ENCODE measurements around the gene PDGFD. TPM values are rescaled to one million over a fixed set of nuclear protein-coding genes. Genes with fewer than 3 reads are reported as not detected.

Gene PDGFD
- 0.96 and 1.4 TPM in 2 replicates for polyA plus RNA-seq (2014; cell fraction: cytosol; rRNA removed)
- 0.63 and 0.69 TPM in 2 replicates for polyA plus RNA-seq (2014; cell fraction: nucleus; rRNA removed)

GRCh38 chr11:104164028-104164520 lies at the start of gene PDGFD:
Gene PDGFD (minus strand): TSS chr11:104164147.
- DNase-seq (ENCODE audit: low spot score), result peak; percentile 49

GRCh38 chr11:104206936-104207335 lies 43.0 kb upstream of the PDGFD start:
- DNase-seq (ENCODE audit: low spot score), result no peak

- no peak for DNase-seq (ENCODE audit: low spot score)
These were observed 41.9 kb upstream of the PDGFD start for GRCh38 chr11:104205838-104206237.

GRCh38 chr11:104200688-104201087 lies 36.7 kb upstream of the PDGFD start:
- DNase-seq (ENCODE audit: low spot score), result no peak

GRCh38 chr11:104199053-104199452 lies 35.1 kb upstream of the PDGFD start:
- DNase-seq (ENCODE audit: low spot score), result no peak

DNA sequence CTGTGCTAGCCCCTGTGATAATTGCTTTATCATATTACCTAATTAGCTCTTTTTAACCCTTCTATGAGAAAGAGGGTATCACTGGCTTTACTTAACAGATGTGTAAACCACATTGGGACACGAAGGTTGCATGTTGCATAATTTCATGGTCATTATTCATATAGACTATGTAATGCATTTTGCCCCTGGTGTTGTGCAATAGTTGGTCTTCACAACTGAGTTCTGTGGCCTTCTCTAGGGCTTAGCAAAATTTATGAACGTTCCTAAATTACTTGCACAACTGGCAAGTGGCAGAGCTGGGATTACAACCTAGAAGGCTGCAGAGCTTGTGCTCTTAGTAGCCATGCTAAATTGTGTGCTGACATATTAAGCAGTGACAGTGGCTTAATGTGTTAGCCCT lies 34.6 kb upstream of the PDGFD start:
- DNase-seq (ENCODE audit: low spot score), result peak; percentile 0

GRCh38 chr11:104191124-104191523 lies 27.2 kb upstream of the PDGFD start:
- no peak for DNase-seq (ENCODE audit: low spot score)

DNA sequence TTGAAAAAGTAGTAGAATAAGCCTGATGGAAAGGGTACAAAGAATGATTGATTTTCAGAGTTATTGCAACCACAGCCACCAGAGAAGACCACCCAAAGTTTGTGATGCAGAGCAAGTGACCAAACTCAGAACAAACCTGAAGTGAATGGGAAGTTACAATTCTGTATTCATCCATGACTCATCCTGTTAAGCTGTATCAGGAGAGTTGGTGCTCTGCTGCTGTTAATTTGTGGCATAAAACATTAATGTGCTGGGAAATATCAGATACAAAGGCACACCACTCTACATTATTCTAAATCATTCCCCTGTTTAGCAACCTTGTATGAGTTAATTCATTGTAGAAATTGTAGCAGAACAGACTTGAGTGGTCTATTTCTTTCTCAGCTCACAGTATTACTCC lies 19.6 kb upstream of the PDGFD start:
- no peak for DNase-seq (ENCODE audit: low spot score)

GRCh38 chr11:104175769-104176168 lies 11.8 kb upstream of the PDGFD start:
- no peak for DNase-seq (ENCODE audit: low spot score)

- DNase-seq (ENCODE audit: low spot score), result no peak
These were observed 5.1 kb upstream of the PDGFD start for GRCh38 chr11:104169091-104169490.

DNA sequence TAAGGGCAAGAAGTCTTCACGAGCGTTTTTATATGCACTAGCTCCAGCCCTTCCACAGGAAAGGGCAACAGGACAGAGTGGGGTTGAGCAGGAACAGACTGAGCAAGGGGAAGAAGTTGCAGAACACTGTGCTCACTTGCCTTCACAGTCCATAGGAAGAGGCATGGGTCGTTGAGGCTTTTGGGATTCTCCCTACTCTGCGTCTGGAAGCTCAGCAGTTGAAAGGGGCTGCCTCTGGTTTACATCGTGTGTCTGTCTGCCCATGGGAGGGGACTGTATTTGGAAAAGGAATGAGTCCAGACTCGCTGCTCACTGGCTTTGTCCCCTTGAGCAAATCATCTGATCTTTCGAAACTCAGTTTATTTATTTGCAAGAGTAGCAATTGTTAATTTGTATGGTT lies 1.1 kb upstream of the PDGFD start:
- no peak for DNase-seq (ENCODE audit: low spot score)

- no peak for DNase-seq (ENCODE audit: low spot score)
These were observed 583 bp downstream of the PDGFD start for GRCh38 chr11:104163100-104164027.

DNA sequence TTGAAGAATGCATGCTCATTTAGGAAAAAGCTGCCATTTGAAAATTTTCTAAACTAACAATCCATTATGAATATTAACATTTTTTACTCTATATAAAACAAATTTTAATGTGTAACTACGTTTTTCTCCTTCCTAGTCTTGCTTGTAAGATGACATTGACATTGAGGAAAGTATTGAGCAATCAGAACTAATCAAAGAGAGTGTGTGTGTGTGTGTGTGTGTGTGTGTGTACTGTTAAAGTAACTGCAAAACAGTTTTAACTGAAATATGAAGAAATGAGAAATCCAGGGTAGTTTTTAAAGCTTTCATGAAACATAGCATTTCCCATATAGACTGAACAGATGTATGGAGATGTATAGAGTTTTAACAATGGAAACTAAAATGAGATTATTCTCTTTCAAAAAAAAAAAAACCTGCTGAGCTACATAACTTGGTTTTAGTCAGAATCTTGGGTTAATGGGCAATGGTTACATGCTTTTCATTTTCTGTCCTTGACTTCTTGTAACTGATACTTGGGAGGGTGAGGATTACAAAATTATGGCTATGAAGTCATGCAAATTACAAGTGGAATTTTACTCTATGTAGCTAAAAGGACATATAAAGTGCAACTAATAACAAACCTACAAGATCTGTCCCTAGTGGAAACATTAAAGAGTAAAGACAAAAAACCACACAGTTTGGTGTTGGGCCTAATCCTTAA lies 2.0 kb downstream of the PDGFD start:
- DNase-seq (ENCODE audit: low spot score), result no peak

- DNase-seq (ENCODE audit: low spot score), result no peak
These were observed 4.6 kb downstream of the PDGFD start for GRCh38 chr11:104159356-104159755.

DNA sequence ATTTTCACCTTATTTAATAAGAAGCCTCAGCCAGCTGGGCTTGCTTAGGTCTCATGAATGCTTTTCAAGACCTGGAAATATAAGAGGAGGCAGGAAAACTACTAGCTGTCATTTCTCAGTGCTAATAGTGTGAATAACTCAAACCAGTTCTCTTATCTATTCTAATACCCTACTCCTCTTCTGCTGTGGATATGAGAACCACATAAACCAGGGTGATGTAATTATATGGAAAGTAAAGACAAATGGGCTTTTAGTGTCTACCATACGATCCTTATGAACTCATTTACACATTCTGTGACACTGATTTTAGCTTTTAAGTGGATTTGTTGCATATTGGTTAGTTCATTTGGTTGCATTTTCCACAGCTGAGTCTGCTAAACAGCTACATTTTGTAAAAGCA lies 8.6 kb downstream of the PDGFD start:
- DNase-seq (ENCODE audit: low spot score), result no peak

DNA sequence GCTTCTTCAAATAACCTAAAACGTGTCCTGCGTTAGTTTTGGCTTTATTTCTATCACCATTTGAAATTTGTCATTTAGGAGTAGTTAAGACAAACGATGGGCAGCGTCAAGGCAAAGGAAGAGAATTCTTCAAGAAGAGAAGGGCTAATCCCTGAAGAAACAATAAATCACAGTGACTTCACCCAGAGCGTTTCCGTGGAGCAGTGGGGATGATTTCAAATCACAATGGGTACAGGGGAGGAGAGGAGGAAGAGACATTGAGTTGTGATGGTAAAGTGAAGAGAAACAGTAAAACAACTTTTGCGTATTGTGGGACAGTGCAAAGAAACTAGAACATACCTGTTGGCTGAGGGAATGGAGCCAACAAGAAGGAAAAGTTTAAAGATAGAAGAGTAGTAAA lies 9.7 kb downstream of the PDGFD start:
- no peak for DNase-seq (ENCODE audit: low spot score)

DNA sequence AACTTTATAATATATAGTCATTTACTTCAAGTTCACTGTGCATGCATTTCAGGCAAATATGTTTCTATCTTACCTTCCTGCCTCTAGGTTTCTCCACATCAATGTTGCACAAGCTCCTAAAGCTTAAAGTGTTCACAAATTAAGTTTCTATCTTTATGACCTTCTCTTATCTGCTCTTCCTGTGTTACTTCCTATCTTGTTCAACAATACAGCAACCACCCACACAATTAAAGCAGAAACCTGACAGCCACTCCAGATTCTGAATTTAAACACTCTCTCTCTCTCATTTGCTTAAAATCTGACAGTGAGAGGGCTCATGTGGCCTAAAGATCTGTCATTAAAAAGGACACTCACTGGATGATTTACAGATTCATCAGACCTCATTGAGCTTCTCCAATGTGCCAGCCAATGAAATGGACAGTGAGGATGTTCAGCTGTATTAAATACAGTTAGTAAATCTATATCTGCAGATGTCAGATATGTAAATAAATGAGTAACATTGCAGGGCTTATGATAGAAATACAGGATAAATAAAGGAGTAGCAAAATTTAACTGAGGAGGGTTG lies 10.9 kb downstream of the PDGFD start:
- no peak for DNase-seq (ENCODE audit: low spot score)

GRCh38 chr11:104151404-104152204 lies 12.3 kb downstream of the PDGFD start:
- DNase-seq (ENCODE audit: low spot score), result no peak

GRCh38 chr11:104148706-104149105 lies 15.2 kb downstream of the PDGFD start:
- DNase-seq (ENCODE audit: low spot score), result no peak

- DNase-seq (ENCODE audit: low spot score), result no peak
These were observed 15.9 kb downstream of the PDGFD start for GRCh38 chr11:104148074-104148473.

DNA sequence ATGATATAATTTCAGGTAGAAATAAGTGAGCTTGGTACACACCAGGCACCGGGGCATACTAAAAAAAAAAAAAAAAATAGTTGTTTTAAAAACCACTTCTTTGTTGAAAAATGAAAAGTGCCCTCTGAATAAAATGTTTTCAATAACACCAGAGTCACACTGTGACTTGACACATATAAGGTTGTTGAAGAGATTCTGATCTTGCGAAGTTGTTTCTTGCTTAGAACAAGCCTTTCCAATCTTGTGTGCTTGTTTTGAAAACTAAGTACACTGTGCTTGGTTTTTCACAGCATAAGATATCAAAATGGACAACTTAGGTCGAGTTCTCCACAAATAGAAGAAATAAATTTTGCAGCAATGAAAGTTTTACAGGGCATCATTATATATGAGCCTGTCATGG lies 17.0 kb downstream of the PDGFD start:
- DNase-seq (ENCODE audit: low spot score), result no peak
